ENCODE data around the gene NMNAT3.

DNA sequence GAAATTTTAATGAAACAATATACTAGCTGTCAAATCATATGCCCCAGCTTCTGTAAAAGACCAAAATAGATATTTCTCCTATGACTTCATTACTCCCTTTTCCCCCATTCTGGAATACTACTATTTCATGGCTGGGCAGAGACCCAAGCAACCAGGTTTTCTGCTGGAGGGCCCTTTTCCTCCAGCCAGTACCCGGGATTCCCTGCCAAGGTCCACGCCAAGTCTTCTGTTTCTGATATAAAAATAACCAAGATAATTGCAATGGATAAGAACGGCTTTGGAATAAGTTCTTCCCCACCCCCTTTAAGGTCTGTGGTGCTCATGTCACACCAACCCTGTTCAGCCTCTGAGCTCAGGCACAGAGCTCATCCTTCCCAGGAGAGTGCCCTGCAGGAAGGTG, 17.2 kb upstream of the NMNAT3 start:
- TF ChIP-seq EZH2 (IDR thresholded peaks at IDR 0.05; ENCODE audit: insufficient read depth, poor library complexity, severe bottlenecking) = no peak
- no peak for TF ChIP-seq EZH2phosphoT487 (IDR thresholded peaks at IDR 0.05; ENCODE audit: insufficient read depth, low read depth)
